Lower leg skin (tissue), 3 donors: Measurements from ENCODE around the gene ADGRF5.

Experiments used
- POLR2A ChIP-seq, 2 donors: fragments of 450-650 bp; IDR thresholded peaks; one replicate each; pipeline ENCODE4 v1.6.1; 2016 to 2017; ENCODE audit warnings: antibody characterized with exemption in 2 of 2, mild to moderate bottlenecking in 1 of 2, moderate library complexity in 1 of 2
- TF ChIP-seq, protein P1 (sequence below), 3 donors: fragments of 450-650 bp; IDR thresholded peaks; one replicate each; pipeline ENCODE4 v1.5.1; 2016; ENCODE audit warnings: antibody characterized with exemption in 3 of 3, mild to moderate bottlenecking in 3 of 3, moderate library complexity in 2 of 3

DNA sequence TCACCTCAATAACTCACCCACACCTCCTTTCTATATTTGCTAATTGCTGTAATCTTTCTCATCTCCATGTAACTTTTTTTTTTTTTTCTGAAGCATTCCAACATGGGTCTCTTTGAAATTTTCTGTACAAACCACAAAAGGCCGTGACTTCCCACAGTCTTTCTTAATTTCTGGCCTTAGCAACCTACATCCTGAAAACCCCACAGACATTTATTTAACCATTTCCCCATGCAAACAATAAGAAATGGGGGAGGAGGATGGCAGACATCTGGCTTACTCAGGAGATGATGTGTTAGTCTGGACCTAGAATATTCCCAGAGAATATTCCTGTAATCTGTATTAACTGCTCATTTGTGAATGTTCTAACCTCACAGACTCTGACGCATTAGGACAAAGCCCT lies 70.9 kb downstream of the ADGRF5 start:
- TF ChIP-seq, protein P1, sequence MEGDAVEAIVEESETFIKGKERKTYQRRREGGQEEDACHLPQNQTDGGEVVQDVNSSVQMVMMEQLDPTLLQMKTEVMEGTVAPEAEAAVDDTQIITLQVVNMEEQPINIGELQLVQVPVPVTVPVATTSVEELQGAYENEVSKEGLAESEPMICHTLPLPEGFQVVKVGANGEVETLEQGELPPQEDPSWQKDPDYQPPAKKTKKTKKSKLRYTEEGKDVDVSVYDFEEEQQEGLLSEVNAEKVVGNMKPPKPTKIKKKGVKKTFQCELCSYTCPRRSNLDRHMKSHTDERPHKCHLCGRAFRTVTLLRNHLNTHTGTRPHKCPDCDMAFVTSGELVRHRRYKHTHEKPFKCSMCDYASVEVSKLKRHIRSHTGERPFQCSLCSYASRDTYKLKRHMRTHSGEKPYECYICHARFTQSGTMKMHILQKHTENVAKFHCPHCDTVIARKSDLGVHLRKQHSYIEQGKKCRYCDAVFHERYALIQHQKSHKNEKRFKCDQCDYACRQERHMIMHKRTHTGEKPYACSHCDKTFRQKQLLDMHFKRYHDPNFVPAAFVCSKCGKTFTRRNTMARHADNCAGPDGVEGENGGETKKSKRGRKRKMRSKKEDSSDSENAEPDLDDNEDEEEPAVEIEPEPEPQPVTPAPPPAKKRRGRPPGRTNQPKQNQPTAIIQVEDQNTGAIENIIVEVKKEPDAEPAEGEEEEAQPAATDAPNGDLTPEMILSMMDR (IDR thresholded peaks at IDR 0.05): no peak
- no peak for TF ChIP-seq POLR2A (IDR thresholded peaks at IDR 0.05)
